GM18507 (cell line): Measurements from ENCODE around the gene ATF5.

ENCODE experiments used
- DNase-seq: peaks from one replicate; pipeline ENCODE4 v3.0.0; 2011; ENCODE audit warnings: low read depth; ENCODE audit not compliant: insufficient read length; ENCODE audit errors: extremely low spot score
- FAIRE-seq: peaks from 2 replicates; lab custom pipeline; 2011; peaks lifted over from hg19 to GRCh38; lab: Jason Lieb, UNC

Gene ATF5

GRCh38 chr19:49929121-49929610, at the start of gene ATF5, which contains the start of gene NUP62:
Gene ATF5, plus strand, starts transcription at chr19:49929205. Its CDS starts 1,646 bp downstream, at chr19:49930851.
Gene NUP62, minus strand, starts transcription at chr19:49929504. Its CDS starts 19,697 bp downstream, at chr19:49909807.
- DNase-seq, result peak; percentile 91
- FAIRE-seq, result no peak

DNA sequence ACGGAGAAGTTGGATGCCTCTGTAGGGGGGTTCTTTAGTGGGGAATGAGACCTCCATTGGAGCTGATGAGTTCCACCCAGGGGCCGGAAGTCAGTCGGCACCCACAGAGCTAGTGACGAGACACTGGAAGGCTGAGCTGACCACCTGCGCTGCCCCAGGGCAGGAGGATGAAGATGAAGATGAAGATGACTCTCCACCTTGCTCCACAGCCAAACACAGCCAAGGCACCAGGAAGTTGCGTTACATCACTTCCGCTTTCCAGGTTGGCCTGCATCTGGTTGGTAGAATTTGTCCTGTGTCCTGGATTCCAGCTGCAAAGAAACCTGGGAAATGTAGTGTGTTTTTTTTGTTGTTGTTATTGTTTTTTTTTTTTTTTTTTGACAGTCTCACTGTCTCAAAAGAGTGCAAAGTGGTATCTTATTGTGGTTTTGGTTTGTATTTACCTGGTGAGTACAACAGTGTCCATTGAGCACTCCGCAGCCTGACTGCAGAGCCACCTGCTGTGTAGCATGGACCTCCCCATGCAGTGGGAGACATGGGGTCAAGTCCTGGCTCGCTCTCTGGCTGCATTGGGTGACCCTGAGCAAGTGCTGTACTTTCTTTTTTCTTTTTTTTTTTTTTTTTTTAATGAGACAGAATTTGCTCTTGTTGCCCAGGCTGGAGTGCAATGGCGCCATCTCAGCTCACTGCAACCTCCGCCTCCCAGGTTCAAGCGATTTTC, 49.6 kb upstream of the ATF5 start:
- DNase-seq, result no peak
- no peak for FAIRE-seq

- no peak for FAIRE-seq
- DNase-seq, result no peak
Observed at GRCh38 chr19:49880162-49880869, 48.7 kb upstream of the ATF5 start.

GRCh38 chr19:49881186-49881585, 47.8 kb upstream of the ATF5 start:
- FAIRE-seq (no peak), DNase-seq (no peak)

- FAIRE-seq, result no peak
- no peak for DNase-seq
Observed at GRCh38 chr19:49881672-49882394, 47.2 kb upstream of the ATF5 start.

DNA sequence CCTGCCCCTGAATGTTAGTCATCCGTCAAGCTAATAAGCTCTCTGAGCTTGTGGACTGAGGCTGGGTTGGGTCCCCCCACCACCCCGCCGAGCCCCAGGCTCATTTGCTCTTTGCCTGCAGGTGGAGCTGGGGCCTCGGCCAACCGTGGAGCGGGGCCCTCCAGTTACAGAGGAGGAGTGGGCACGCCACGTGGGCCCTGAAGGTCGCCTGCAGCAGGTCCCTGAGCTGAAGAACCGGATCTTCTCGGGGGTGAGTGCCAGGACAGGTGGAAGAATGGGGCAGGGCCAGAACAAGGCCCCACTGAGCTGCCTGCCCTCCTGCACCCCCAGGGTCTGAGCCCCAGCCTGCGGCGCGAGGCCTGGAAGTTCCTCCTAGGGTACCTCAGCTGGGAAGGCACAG, 46.4 kb upstream of the ATF5 start:
- DNase-seq, result no peak
- FAIRE-seq, result no peak

DNA sequence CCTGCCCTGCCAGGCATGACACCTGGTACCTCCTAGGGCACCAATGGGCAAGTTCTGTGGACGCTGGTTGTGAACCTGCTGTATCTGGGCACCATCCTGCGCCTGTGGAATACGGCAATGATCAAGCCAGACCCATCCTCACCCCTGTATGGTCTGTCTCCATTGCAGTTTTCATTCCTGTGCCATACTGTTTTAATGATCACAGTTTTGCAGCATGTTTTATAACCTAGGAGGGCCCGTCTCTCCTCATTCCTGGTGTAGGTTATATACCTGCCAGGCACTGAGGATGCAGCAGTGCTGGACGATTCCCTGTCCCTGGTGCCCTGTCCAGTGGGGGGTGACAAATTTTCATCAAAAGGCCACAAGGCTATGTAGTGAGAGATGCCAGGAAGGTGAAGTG, 45.9 kb upstream of the ATF5 start:
- FAIRE-seq (no peak), DNase-seq (no peak)

DNA sequence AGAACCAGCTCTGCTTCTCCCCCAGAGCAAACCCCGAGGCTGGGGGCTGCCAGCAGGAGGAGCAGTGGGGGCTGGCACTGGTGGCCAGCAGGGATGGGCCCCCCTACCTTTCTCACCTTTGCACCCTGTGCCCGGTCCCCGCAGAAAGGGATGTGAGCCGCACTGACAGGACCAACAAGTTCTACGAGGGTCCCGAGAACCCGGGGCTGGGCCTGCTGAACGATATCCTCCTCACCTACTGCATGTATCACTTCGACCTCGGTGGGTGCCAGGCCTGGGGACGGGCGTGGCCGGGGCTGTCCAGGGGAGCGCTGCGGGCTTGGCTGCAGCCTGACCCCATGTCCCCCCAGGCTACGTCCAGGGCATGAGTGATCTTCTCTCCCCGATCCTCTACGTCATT, 44.9 kb upstream of the ATF5 start:
- FAIRE-seq, result no peak
- no peak for DNase-seq

DNA sequence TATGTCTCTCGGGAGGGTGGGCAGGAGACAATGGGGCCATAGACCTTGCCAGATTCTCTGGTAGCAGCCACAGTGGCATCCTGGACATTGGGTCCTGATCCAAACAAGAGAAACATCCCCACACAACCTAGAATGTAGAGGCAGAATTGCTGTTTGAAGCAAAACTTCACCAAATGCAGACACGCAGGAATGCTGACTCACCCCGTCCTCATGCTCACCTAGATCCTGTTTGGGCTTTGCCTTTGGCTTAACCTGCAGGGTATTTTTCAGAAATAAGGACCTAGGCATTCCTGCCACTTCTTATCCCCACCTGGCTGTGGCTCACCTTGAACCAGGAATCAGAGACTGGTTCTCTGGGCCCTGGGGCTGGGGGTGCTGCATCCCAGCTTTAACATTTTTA, 44.2 kb upstream of the ATF5 start:
- FAIRE-seq (no peak), DNase-seq (no peak)

GRCh38 chr19:49887037-49887664, 41.9 kb upstream of the ATF5 start:
- DNase-seq (no peak), FAIRE-seq (no peak)

DNA sequence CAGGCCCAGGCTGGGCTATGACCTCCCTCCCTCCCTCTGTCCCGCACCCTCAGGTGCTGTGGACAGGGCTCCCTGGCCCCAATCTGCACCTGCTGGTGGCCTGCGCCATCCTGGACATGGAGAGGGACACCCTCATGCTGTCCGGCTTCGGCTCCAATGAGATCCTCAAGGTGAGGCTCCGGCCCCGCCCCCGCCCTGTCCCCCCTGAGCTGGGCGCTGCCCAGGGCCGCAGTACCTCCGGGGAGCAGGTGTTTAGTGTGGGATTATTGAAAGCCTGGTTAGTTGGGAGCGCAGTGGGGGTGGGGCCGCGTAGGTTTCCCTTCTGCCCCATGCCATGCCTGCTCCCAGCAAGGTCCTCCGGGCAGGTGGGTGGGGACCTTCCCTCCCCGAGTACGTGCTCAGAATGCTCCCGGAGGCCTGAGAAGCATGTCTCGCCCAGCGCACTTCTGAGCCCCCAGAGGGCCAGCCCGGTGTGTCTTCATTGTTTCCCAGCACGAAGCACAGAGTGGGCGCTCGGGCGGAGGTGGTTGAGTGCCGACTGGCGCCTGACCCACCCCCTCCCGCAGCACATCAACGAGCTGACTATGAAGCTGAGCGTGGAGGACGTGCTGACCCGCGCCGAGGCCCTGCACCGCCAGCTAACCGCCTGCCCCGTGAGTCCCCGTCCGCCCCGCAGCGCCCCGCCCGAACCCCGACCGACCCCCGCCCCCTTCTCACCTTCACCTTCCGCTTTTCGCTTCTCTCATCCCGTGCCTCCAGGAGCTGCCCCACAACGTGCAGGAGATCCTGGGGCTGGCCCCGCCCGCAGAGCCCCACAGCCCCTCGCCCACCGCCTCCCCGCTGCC, 41.1 kb upstream of the ATF5 start:
- DNase-seq (no peak), FAIRE-seq (no peak)

DNA sequence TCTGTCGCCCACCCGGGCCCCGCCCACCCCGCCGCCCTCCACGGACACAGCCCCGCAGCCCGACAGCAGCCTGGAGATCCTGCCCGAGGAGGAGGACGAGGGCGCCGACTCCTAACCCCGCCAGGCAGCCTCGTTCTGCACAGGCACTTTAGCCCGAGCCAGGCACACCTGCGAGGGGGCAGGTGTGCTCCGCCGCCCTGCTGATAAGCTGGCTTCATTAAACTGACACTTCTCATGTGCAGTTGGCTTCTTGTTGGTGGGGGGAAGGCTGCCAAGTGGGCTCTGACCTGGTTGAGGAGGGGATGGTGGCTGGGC, 40.5 kb upstream of the ATF5 start:
- DNase-seq, result no peak
- FAIRE-seq, result no peak

DNA sequence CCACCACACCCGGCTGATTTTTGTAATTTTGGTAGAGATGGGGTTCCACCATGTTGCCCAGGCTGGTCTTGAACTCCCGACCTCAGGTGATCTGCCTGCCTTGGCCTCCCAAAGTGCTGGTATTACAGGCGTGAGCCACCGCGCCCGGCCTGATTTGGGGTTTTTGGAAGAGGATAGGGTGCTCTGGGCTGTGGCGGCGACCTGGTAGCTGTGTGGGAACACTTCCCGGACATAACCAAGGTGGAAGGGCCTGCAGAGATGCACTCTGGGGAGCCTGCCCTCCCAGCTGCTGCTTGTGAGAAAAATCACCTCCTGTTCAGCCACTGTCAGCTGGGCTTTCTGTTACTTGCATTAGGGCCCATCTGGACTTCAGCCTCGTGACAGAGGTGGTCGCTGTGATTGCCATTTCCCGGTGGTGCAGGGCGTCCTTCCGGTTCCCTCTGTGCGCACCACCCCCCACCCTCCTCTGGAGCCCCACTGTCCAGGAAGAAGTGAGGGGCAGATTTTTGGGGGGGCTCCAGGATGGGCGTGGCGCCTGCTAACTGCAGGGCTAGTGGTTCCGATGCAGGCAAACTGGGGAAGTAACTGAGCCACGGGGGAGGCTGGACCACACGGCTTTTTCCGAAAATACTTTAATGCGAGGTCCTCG, 39.8 kb upstream of the ATF5 start:
- FAIRE-seq (no peak), DNase-seq (no peak)

GRCh38 chr19:49889687-49890348, 39.2 kb upstream of the ATF5 start:
- FAIRE-seq (peak; percentile 55), DNase-seq (no peak)

GRCh38 chr19:49890349-49891311, 38.4 kb upstream of the ATF5 start:
- FAIRE-seq (no peak), DNase-seq (no peak)

DNA sequence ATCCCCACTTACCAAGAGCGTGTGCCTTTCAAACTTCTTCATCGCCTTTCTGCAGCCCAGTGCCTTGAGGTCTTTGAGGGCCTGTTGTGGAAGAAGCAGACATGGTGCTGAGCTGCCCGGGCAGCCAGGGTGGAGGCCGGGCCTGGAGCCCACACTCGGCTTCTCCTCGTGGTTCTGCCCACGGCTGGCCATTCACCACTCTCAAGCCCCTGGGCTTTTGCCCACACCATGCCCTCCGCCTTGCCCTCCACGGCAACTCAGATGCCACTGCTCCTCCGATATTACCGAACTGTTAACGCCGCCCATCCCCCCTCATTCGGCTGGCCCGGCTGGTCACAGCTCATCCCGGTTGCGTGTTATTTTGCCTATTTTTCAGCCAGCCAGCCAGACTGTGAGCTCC, 37.6 kb upstream of the ATF5 start:
- FAIRE-seq (no peak), DNase-seq (no peak)

GRCh38 chr19:49892716-49893115, 36.3 kb upstream of the ATF5 start:
- FAIRE-seq (no peak), DNase-seq (no peak)
